PFSK-1 (cell line): ENCODE measurements around the gene USP24.

Experiments
- FOXP2 ChIP-seq: optimal IDR thresholded peaks from 2 replicates; pipeline ENCODE3; 2011; ENCODE audit warnings: borderline replicate concordance, control low read depth, inconsistent platforms; ENCODE audit not compliant: insufficient read depth; ENCODE audit errors: extremely low read length, extremely low read depth
- POLR2AphosphoS5 ChIP-seq: IDR thresholded peaks from 2 replicates; pipeline ENCODE4 v1.6.1; 2012; ENCODE audit warnings: low read depth, mild to moderate bottlenecking, control low read depth, low read length, moderate library complexity
- REST ChIP-seq, 2 experiments: IDR thresholded peaks; 2 replicates each; pipeline versions ENCODE4 v1.6.1 to v1.8.0; 2011 to 2012; ENCODE audit warnings: low read depth in 2 of 2, low read length in 2 of 2, control low read depth in 1 of 2, inconsistent platforms in 1 of 2, mild to moderate bottlenecking in 1 of 2, moderate library complexity in 1 of 2; ENCODE audit not compliant: insufficient read depth in 1 of 2
- SIN3A ChIP-seq: IDR thresholded peaks from 2 replicates; pipeline ENCODE4 v1.6.1; 2012; ENCODE audit warnings: mild to moderate bottlenecking, low read length, moderate library complexity, borderline replicate concordance; ENCODE audit not compliant: insufficient read depth
- TAF1 ChIP-seq: IDR thresholded peaks from 2 replicates; pipeline ENCODE4 v1.6.1; 2012; ENCODE audit warnings: low read length, control low read depth, borderline replicate concordance; ENCODE audit not compliant: insufficient read depth

Gene USP24

GRCh38 chr1:55039342-55040082 is 175.7 kb downstream of the USP24 start, which contains the start of gene PCSK9:
Gene PCSK9 (plus strand): TSS chr1:55039548. CDS start chr1:55039838, 290 bp downstream.
- TF ChIP-seq POLR2AphosphoS5 (no peak), FOXP2 (no peak), REST (IDR thresholded peaks at IDR 0.05; ENCODE audit: insufficient read depth in 1 of 2, low read depth in 2 of 2, low read length in 2 of 2) (no peak), SIN3A (no peak), TAF1 (no peak)

GRCh38 chr1:55038974-55039341 is 176.2 kb downstream of the USP24 start:
- TF ChIP-seq REST (IDR thresholded peaks at IDR 0.05; ENCODE audit: insufficient read depth in 1 of 2, low read depth in 2 of 2, low read length in 2 of 2) (no peak), SIN3A (no peak), FOXP2 (no peak), TAF1 (no peak), POLR2AphosphoS5 (no peak)

GRCh38 chr1:55038552-55038838 is 176.7 kb downstream of the USP24 start:
- no peak for TF ChIP-seq FOXP2
- no peak for TF ChIP-seq TAF1
- no peak for TF ChIP-seq REST (IDR thresholded peaks at IDR 0.05; ENCODE audit: insufficient read depth in 1 of 2, low read depth in 2 of 2, low read length in 2 of 2)
- TF ChIP-seq SIN3A, result no peak
- no peak for TF ChIP-seq POLR2AphosphoS5

- TF ChIP-seq POLR2AphosphoS5 (no peak), TAF1 (no peak), SIN3A (no peak), REST (IDR thresholded peaks at IDR 0.05; ENCODE audit: insufficient read depth in 1 of 2, low read depth in 2 of 2, low read length in 2 of 2) (no peak), FOXP2 (no peak)
Measured at GRCh38 chr1:55037733-55038551, 177.2 kb downstream of the USP24 start.

GRCh38 chr1:55035904-55036303 is 179.3 kb downstream of the USP24 start:
- no peak for TF ChIP-seq POLR2AphosphoS5
- TF ChIP-seq FOXP2, result no peak
- no peak for TF ChIP-seq REST (IDR thresholded peaks at IDR 0.05; ENCODE audit: insufficient read depth in 1 of 2, low read depth in 2 of 2, low read length in 2 of 2)
- TF ChIP-seq TAF1, result no peak
- TF ChIP-seq SIN3A, result no peak
